ENCODE results near the gene GLRX3. TPM values are rescaled to one million over a fixed set of nuclear protein-coding genes. Genes with fewer than 3 reads are reported as not detected.
A peak's percentile ranks its signal among the peaks of the same experiment; 100 is the strongest.

GLRX3 gene
- total and polyA plus RNA-seq, 2 of the 13 experiments (the other 11 are each of a cell fraction or from before 2014, with no cell fraction given), result 91.4 to 135 TPM

GRCh38 chr10:130137090-130137448, 878 bp downstream of the GLRX3 start (continued):
- TF ChIP-seq PHB2 (IDR thresholded peaks at IDR 0.05; ENCODE audit: partially characterized antibody) (no peak), KDM2A (CRISPR knock-in tag; IDR thresholded peaks at IDR 0.05; ENCODE audit: borderline replicate concordance, low read depth) (no peak), BRF2 (CRISPR knock-in tag; IDR thresholded peaks at IDR 0.05) (no peak), ZNF292 (CRISPR knock-in tag; IDR thresholded peaks at IDR 0.05; ENCODE audit: borderline replicate concordance, low read depth) (no peak), ATF1 (CRISPR knock-in tag; IDR thresholded peaks at IDR 0.05) (no peak), ATF7-NPFF (CRISPR knock-in tag; IDR thresholded peaks at IDR 0.05; ENCODE audit: low read depth) (no peak), ZNF513 (CRISPR knock-in tag; conservative IDR thresholded peaks at IDR 0.05) (no peak), GABPB1 (CRISPR knock-in tag; IDR thresholded peaks at IDR 0.05) (no peak), POLR2A (IDR thresholded peaks at IDR 0.05; ENCODE audit: insufficient read depth in 1 of 2, low read depth in 2 of 2, low read length in 2 of 2) (0 out of 4 replicates have a peak, but pooled peaks of 1 of the 2 experiments have one; percentile 19), ZNF142 (CRISPR knock-in tag; IDR thresholded peaks at IDR 0.05) (no peak), ZNF691 (CRISPR knock-in tag; IDR thresholded peaks at IDR 0.05; ENCODE audit: borderline replicate concordance, low read depth) (0 out of 2 replicates have a peak, but pooled peaks have one; percentile 25), HNF1A (IDR thresholded peaks at IDR 0.05; ENCODE audit: low read depth) (no peak), HNF1A (CRISPR knock-in tag; IDR thresholded peaks at IDR 0.05; ENCODE audit: borderline replicate concordance) (no peak), MXI1 (IDR thresholded peaks at IDR 0.05; ENCODE audit: borderline replicate concordance, low read depth, low read length) (peak; percentile 55; the same call in 1 of the 3 replicates), ZMYM3 (CRISPR knock-in tag; IDR thresholded peaks at IDR 0.05) (no peak), RBAK (CRISPR knock-in tag; IDR thresholded peaks at IDR 0.05) (no peak), AKAP8 (CRISPR knock-in tag; IDR thresholded peaks at IDR 0.05) (no peak)

Data from HepG2 (cell line).